GM18526 (cell line): ENCODE data around the gene TRPC1.

ENCODE experiments used
- POLR2A ChIP-seq: IDR thresholded peaks from 3 replicates; pipeline ENCODE4 v1.6.1; 2011; ENCODE audit not compliant: insufficient read length; ENCODE audit errors: extremely low read depth

TRPC1 gene

DNA sequence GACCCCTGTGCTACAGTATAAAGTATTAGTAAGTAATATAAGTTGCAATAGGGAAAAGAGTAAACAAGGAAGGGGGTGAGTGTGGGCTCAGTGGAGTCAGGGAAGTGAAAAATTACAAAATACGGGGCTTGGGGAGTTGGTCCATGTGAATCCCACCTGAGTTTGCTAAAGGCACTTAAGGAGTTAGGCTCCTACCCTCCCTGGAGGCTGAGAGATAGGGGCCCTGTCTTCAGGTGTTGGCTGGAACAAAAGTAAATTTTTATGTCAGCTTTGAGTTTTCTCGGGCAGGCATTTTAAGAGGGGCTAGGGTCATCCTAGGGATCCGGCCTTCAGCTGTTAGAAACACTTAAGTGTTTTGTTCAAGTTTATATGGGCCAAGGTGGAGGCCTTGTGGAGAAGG is 8.2 kb downstream of the TRPC1 start:
- no peak for TF ChIP-seq POLR2A

DNA sequence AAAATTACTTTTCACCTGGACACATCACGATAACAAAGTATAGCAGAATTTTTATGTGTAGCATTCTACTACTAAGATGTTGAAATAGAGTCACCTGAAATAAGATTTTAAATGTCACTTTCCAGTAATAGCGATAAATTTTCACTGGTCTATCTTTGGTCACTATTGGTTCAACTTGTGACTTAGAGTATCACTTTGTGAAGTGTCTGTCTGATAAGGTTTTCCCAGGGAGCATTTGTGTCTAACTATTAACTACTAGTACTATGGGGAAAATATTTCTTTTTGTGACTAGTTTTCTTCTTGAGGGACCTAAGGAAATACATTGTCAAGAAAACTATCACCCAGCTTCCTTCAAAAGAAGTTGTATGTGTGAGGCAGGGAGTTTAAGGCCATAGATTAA is 11.0 kb downstream of the TRPC1 start:
- no peak for TF ChIP-seq POLR2A

GRCh38 chr3:142735462-142735861 is 11.6 kb downstream of the TRPC1 start:
- no peak for TF ChIP-seq POLR2A

DNA sequence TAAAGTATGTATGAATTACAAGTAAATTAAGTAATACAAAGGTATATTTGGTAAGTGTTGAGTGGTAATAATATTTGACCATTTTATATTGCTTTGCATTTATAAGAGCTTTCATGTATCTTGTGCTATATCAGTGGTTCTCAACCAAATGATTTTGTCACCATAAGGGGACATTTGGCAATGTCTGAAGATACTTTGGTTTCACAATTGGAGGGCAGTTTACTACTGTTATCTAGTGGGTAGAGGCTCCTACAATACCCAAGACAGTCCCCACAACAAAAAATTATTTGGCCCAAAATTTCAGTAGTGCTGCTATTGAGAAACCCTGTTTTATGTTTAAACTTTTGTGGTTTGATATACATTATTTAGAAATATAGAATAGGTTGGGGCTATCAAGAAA is 14.6 kb downstream of the TRPC1 start:
- TF ChIP-seq POLR2A: no peak

- no peak for TF ChIP-seq POLR2A
Observed at GRCh38 chr3:142746646-142747045, 22.8 kb downstream of the TRPC1 start.

DNA sequence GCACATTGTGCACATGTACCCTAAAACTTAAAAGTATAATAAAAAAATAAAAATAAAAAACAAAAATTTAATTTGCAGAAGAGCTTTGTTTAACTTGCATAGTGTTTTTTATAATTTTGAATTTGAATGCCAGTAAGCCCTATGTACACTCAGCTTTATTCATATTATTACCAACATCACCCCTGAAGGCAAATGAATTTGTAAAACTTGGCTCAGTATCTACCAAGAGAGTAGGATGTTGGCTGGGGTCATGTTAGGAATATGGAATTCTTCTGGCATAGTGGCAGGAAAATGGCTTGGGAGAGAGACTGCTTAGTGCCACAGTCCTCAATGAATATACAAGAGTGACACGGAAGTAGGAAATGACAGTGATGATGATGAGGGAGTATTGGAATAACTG is 30.7 kb downstream of the TRPC1 start:
- no peak for TF ChIP-seq POLR2A

DNA sequence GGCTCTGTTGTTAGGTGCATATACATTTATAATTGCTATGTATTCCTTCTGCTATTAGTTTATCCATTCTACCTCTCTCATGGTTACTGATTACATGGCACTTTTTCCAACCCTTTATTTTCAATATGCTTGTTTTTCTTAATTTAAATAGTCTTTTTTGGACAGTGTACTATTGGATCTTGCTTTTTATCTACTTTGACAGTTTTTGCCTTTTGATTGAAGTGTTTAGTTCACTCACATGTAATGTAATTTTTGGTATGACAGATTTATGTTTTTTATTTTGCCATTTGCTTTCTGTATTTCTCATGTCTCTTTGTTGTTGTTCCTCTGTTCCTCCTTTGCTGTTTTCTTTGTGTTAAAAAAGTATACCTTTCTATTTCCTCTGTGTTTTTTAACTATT is 44.5 kb downstream of the TRPC1 start:
- no peak for TF ChIP-seq POLR2A

DNA sequence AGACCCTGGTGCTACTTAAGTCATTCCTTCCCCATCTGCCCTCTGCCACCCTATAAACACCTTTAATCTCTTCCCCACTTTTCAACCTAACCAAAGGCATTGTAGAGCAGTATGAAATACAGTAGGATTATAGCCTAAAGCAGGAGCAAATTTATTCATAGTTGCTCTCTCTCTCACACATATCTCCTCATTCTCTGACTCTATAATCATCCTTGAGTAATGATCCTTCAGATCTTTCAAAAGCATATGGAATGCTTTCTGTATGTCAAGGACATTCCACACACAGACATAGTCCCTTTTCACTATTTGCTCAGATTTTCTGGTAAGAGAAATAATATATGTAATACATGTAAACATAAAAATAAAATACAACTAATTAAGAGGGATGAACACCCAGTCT is 54.1 kb downstream of the TRPC1 start:
- TF ChIP-seq POLR2A: no peak

- no peak for TF ChIP-seq POLR2A
Observed at GRCh38 chr3:142778541-142778940, 54.7 kb downstream of the TRPC1 start.

- TF ChIP-seq POLR2A: no peak
Observed at GRCh38 chr3:142779591-142779990, 55.8 kb downstream of the TRPC1 start.

GRCh38 chr3:142782616-142783015 is 58.8 kb downstream of the TRPC1 start:
- no peak for TF ChIP-seq POLR2A

GRCh38 chr3:142784228-142784627 is 60.4 kb downstream of the TRPC1 start:
- no peak for TF ChIP-seq POLR2A

GRCh38 chr3:142785996-142786395 is 62.2 kb downstream of the TRPC1 start:
- no peak for TF ChIP-seq POLR2A

DNA sequence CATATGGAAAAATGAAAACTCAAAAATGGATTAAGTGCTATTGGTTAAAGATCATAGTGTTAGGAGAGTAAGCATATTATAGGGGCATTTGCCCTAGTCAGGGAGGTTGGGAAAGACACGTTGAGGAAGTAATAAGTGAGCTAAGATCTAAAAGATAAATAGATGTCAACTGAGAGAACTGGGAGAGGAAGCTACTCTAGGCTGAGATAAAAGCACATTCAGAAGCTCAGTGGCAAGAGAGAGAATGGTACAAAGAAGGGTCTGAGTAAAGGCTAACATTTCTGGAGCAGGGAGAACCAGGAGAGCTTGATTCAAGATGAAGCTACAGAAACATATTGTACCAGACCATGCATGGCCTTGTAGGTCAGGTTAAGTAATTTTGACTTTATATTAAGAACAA is 63.9 kb downstream of the TRPC1 start:
- TF ChIP-seq POLR2A: no peak

DNA sequence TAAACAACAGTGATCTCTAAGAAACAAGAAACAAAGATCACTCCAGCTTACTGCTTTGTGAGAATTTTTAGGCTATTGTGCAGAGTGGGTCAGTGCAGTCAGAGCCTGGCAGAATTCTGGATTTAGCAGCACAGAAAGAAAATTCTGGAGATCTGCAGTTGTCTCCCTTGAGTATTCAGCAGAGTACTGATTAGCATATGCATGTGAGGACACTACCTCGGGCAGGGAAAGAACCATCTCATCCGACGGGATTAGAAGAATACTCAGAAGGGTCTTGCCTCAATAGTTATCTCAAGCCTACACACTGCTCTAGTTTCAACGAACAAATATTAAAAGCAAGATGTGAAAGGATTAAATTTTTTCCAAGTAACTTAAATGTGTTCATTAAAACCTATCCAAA is 70.7 kb downstream of the TRPC1 start:
- TF ChIP-seq POLR2A: no peak

DNA sequence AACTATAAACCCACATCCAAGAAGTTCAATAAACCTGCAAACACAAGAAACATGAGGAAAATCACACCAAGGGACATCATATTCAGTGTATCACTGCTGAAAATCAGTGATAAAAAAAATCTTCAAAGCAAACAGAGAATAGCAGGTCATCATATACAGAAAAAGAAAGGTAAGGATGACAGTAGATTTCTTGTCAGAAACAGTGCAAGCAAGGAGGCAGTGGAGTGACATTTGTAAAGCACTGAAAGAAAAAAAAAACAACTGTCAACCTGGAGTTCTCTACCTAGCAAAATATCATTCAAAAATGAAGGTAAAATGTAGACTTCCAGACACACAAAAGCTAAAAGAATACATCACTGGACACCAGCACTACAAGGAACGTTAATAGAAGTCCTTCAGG is 71.5 kb downstream of the TRPC1 start:
- no peak for TF ChIP-seq POLR2A

- no peak for TF ChIP-seq POLR2A
Observed at GRCh38 chr3:142796823-142797222, 73.0 kb downstream of the TRPC1 start.

DNA sequence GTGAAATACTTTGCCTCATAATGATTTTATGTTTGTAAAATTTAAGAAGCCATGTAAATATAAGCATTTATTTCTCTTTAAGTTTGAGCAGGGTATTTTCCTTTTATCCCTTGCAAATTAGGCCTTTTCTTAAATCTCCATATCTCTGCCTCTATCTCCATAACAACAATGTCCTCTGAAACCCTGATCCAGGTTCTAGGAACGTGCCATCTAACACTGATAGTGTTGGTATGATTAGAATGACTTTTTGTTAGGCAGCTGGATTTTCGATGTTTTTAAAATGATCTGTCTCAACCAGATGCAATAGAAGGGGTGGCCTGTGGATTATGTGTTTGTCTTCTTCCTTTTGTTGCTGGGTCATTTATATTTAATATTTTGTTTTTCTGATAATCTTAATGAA is 77.9 kb downstream of the TRPC1 start:
- no peak for TF ChIP-seq POLR2A
